Thyroid gland (tissue), 4 donors: Measurements from ENCODE around the gene AKR1A1.

Experiments
- POLR2A ChIP-seq, 2 donors: fragments of 450-650 bp; IDR thresholded peaks; one replicate each; pipeline ENCODE4 v1.6.1; 2017; ENCODE audit warnings: antibody characterized with exemption in 2 of 2, mild to moderate bottlenecking in 2 of 2, moderate library complexity in 1 of 2
- TF ChIP-seq, protein P1 (sequence below), 6 experiments: fragments of 200-600 bp in 3 of 6; fragments of 450-650 bp in 3 of 6; sonication (generic) in 3 of 6; IDR thresholded peaks; one replicate each; pipeline ENCODE4 v1.5.1; 2016 to 2019; ENCODE audit warnings: antibody characterized with exemption in 6 of 6, mild to moderate bottlenecking in 2 of 6, inconsistent platforms in 1 of 6, moderate library complexity in 1 of 6

DNA sequence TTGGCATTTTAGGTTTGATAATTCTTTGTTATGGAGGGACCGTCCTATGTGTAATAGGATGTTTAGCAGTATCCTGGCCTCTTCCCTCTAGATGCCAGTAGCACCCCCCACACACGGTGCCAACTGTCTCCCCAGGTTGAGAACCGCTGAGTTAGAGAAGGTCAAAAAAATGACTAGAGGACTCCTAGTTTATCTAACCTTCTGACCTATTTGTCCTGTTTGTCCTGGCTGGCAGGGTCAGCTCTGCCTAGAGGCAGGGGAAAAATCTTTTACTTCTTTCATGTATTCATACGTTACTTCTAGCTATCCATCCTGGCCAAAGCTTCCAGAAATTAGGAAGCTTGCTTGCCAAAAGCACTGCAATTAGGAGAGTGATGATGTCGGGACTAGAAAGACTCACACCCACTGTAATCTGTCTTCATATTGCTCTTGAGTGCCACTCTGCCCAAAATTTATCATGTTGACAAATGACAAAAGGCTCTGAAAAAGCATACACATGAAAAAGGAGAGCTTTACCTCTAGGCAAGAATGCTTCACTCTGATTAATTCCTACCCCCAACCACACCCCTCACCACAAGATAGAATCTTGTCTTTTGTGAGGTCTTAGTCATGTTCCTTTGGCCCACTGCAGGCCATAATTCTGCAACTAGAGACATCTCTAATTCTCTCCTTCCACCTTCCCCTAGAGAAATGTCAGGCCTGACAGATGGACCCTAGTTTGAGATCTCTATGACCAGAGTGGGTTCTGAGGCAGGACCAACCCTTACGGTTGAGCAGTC is 14.4 kb upstream of the AKR1A1 start:
- TF ChIP-seq, protein P1, sequence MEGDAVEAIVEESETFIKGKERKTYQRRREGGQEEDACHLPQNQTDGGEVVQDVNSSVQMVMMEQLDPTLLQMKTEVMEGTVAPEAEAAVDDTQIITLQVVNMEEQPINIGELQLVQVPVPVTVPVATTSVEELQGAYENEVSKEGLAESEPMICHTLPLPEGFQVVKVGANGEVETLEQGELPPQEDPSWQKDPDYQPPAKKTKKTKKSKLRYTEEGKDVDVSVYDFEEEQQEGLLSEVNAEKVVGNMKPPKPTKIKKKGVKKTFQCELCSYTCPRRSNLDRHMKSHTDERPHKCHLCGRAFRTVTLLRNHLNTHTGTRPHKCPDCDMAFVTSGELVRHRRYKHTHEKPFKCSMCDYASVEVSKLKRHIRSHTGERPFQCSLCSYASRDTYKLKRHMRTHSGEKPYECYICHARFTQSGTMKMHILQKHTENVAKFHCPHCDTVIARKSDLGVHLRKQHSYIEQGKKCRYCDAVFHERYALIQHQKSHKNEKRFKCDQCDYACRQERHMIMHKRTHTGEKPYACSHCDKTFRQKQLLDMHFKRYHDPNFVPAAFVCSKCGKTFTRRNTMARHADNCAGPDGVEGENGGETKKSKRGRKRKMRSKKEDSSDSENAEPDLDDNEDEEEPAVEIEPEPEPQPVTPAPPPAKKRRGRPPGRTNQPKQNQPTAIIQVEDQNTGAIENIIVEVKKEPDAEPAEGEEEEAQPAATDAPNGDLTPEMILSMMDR (IDR thresholded peaks at IDR 0.05): no peak
- TF ChIP-seq POLR2A (IDR thresholded peaks at IDR 0.05): no peak
